H9 (cell line): ENCODE data around the gene OR8D1. TPM values are rescaled to one million over a fixed set of nuclear protein-coding genes. Genes with fewer than 3 reads are reported as not detected.

Source experiments
- DNase-seq: peaks from one replicate; pipeline ENCODE4 v3.0.0-alpha.2; 2017
- H2AFZ ChIP-seq: one replicate; pipeline ENCODE4 v1.6.1; 2013; ENCODE audit warnings: mild to moderate bottlenecking, low read length, control low read depth, moderate library complexity
- H2AK5ac ChIP-seq: 2 replicates; pipeline ENCODE4 v1.6.1; 2013; ENCODE audit warnings: low read length, control low read depth, mixed read lengths; ENCODE audit not compliant: insufficient read length
- H2BK120ac ChIP-seq: one replicate; pipeline ENCODE4 v1.6.1; 2013; ENCODE audit warnings: low read depth, mild to moderate bottlenecking, low read length, control low read depth, inconsistent platforms; ENCODE audit not compliant: poor library complexity, severe bottlenecking
- H2BK12ac ChIP-seq: 2 replicates; pipeline ENCODE4 v1.6.1; 2013; ENCODE audit warnings: low read length, control low read depth, mixed read lengths, low read depth; ENCODE audit not compliant: insufficient read length
- H2BK15ac ChIP-seq: 2 replicates; pipeline ENCODE4 v1.6.1; 2013; ENCODE audit warnings: low read depth, low read length, control low read depth
- H2BK20ac ChIP-seq: one replicate; pipeline ENCODE4 v1.6.1; 2013; ENCODE audit warnings: low read depth, mild to moderate bottlenecking, low read length, control low read depth, inconsistent platforms; ENCODE audit not compliant: poor library complexity, severe bottlenecking
- H2BK5ac ChIP-seq: 2 replicates; pipeline ENCODE4 v1.6.1; 2013; ENCODE audit warnings: low read length, control low read depth, mixed read lengths; ENCODE audit not compliant: insufficient read length
- H3K14ac ChIP-seq: 2 replicates; pipeline ENCODE4 v1.6.1; 2013; ENCODE audit warnings: low read length, control low read depth; ENCODE audit not compliant: insufficient read depth
- H3K18ac ChIP-seq: 2 replicates; pipeline ENCODE4 v1.6.1; 2013; ENCODE audit warnings: low read depth, mild to moderate bottlenecking, mixed read lengths, low read length, control low read depth; ENCODE audit not compliant: insufficient read length
- H3K23ac ChIP-seq: 2 replicates; pipeline ENCODE4 v1.6.1; 2013; ENCODE audit warnings: low read length, control low read depth, mixed read lengths, low read depth; ENCODE audit not compliant: insufficient read length
- H3K23me2 ChIP-seq: 2 replicates; pipeline ENCODE4 v1.6.1; 2013; ENCODE audit warnings: low read depth, mild to moderate bottlenecking, mixed read lengths, low read length, control low read depth; ENCODE audit not compliant: insufficient read length, poor library complexity, severe bottlenecking
- H3K27ac ChIP-seq: 2 replicates; pipeline ENCODE4 v1.5.1; 2013; ENCODE audit warnings: low read length, control low read depth, mixed read lengths, low read depth; ENCODE audit not compliant: insufficient read length
- H3K27me3 ChIP-seq: 2 replicates; pipeline ENCODE4 v1.6.1; 2013; ENCODE audit warnings: low read length, control low read depth, inconsistent platforms; ENCODE audit not compliant: insufficient read depth
- H3K4ac ChIP-seq: 2 replicates; pipeline ENCODE4 v1.6.1; 2013; ENCODE audit warnings: low read depth, mild to moderate bottlenecking, control low read depth, inconsistent platforms, low read length, moderate library complexity
- H3K4me1 ChIP-seq: 2 replicates; pipeline ENCODE4 v1.6.1; 2013; ENCODE audit warnings: low read length, control low read depth, inconsistent platforms; ENCODE audit not compliant: insufficient read depth
- H3K4me2 ChIP-seq: 2 replicates; pipeline ENCODE4 v1.6.1; 2013; ENCODE audit warnings: low read length, control low read depth, mixed read lengths; ENCODE audit not compliant: insufficient read length, insufficient read depth
- H3K56ac ChIP-seq: 2 replicates; pipeline ENCODE4 v1.6.1; 2013; ENCODE audit warnings: low read depth, mild to moderate bottlenecking, mixed read lengths, low read length, control low read depth; ENCODE audit not compliant: insufficient read length
- H3K79me1 ChIP-seq: 2 replicates; pipeline ENCODE4 v1.6.1; 2013; ENCODE audit warnings: low read depth, mild to moderate bottlenecking, moderate library complexity, low read length, control low read depth, inconsistent platforms; ENCODE audit not compliant: insufficient read depth, poor library complexity, severe bottlenecking
- H3K79me2 ChIP-seq: 2 replicates; pipeline ENCODE4 v1.6.1; 2013; ENCODE audit warnings: low read length, control low read depth, inconsistent platforms; ENCODE audit not compliant: insufficient read depth
- H3K9ac ChIP-seq: 2 replicates; pipeline ENCODE4 v1.6.1; 2013; ENCODE audit warnings: low read length, control low read depth, mixed read lengths; ENCODE audit not compliant: insufficient read length; ENCODE audit errors: extremely low read depth
- H3K9me3 ChIP-seq: one replicate; pipeline ENCODE4 v1.6.1; 2013; ENCODE audit warnings: low read depth, low read length, inconsistent platforms; ENCODE audit not compliant: control insufficient read depth
- H3T11ph ChIP-seq: one replicate; pipeline ENCODE4 v1.6.1; 2013; ENCODE audit warnings: mild to moderate bottlenecking, low read length, control low read depth, inconsistent platforms
- H4K20me1 ChIP-seq: one replicate; pipeline ENCODE4 v1.6.1; 2013; ENCODE audit not compliant: control insufficient read depth, insufficient read length, insufficient read depth
- H4K5ac ChIP-seq: 2 replicates; pipeline ENCODE4 v1.6.1; 2013; ENCODE audit warnings: low read depth, mild to moderate bottlenecking, mixed read lengths, low read length, control low read depth; ENCODE audit not compliant: insufficient read length
- H4K8ac ChIP-seq: replicated peaks from 2 replicates; pipeline ENCODE4 v1.6.1; 2013; ENCODE audit warnings: low read length, control low read depth, mixed read lengths, low read depth; ENCODE audit not compliant: insufficient read length
- H4K91ac ChIP-seq: 2 replicates; pipeline ENCODE4 v1.6.1; 2013; ENCODE audit warnings: low read depth, mild to moderate bottlenecking, moderate library complexity, mixed read lengths, low read length, control low read depth; ENCODE audit not compliant: insufficient read length
- H3K27ac Mint-ChIP-seq, 3 experiments: 2 replicates in 2 of 3; 3 replicates in 1 of 3; pipeline ENCODE4 v1.8.0; 2020 to 2021; ENCODE audit warnings: mixed read lengths in 3 of 3, mild to moderate bottlenecking in 1 of 3, moderate library complexity in 1 of 3
- H3K27me3 Mint-ChIP-seq: 2 replicates; pipeline ENCODE4 v1.8.0; 2021; ENCODE audit warnings: low read depth, mild to moderate bottlenecking, moderate library complexity, mixed read lengths
- H3K36me3 Mint-ChIP-seq, 3 experiments: 2 replicates in 2 of 3; 3 replicates in 1 of 3; pipeline ENCODE4 v1.8.0; 2020 to 2021; ENCODE audit warnings: low read depth in 3 of 3, mixed read lengths in 3 of 3; ENCODE audit not compliant: insufficient read depth in 1 of 3
- H3K4me1 Mint-ChIP-seq, 2 experiments: 2 replicates each; pipeline ENCODE4 v1.8.0; 2020; ENCODE audit warnings: mixed read lengths in 2 of 2
- H3K4me3 Mint-ChIP-seq, 2 experiments: 2 replicates in 1 of 2; 3 replicates in 1 of 2; pipeline ENCODE4 v1.8.0; 2020 to 2021; ENCODE audit warnings: mild to moderate bottlenecking in 2 of 2, mixed read lengths in 2 of 2, moderate library complexity in 1 of 2
- H3K9me3 Mint-ChIP-seq, 2 experiments: 2 replicates in 1 of 2; 3 replicates in 1 of 2; pipeline ENCODE4 v1.8.0; 2020; ENCODE audit warnings: mild to moderate bottlenecking in 2 of 2, mixed read lengths in 2 of 2, moderate library complexity in 1 of 2
- CTCF ChIP-seq: fragments of 200-600 bp; sonication (generic); conservative IDR thresholded peaks from 3 replicates; pipeline ENCODE4 v1.8.0; 2021; ENCODE audit warnings: antibody characterized with exemption, mild to moderate bottlenecking
- WGBS: extraction: QIAGEN DNeasy Blood & Tissue Kit; methylation state at CpG from one replicate; pipeline ENCODE4 v1.1.7; 2013; ENCODE audit warnings: missing lambda C conversion rate, low lambda C conversion rate, mixed read lengths; ENCODE audit not compliant: insufficient read length; ENCODE audit errors: extremely low coverage; 5-methylcytosine and 5-hydroxymethylcytosine counted together
- total RNA-seq: library from RNA; stranded (reverse); gene quantifications from 2 replicates; pipeline ENCODE4 v1.2.1, GENCODE V29; 2021

Gene OR8D1
- total RNA-seq, 1 experiment from 2014 or later, result not detected

GRCh38 chr11:124278261-124278660 lies 35.5 kb downstream of the OR8D1 start:
- no peaks in the 10 kb centered on the region for H4K20me1 ChIP-seq
- no peak overlapping the region for H3K4me3 Mint-ChIP-seq
- no peak for TF ChIP-seq CTCF
- no peak overlapping the region for H3K23ac ChIP-seq
- H3K4me1 ChIP-seq, result peaks cover 3% of the 10 kb centered on the region; the same call in 1 of the 2 replicates
- peaks cover 11% of the 10 kb centered on the region in 2 experiments for H3K4me1 Mint-ChIP-seq
- H3K79me2 ChIP-seq, result no peaks in the 10 kb centered on the region
- peaks cover 21 to 22% of the 10 kb centered on the region in 2 experiments for H3K9me3 Mint-ChIP-seq
- H2AK5ac ChIP-seq, result no peak overlapping the region
- H3K79me1 ChIP-seq, result no peaks in the 10 kb centered on the region
- no peak overlapping the region for H3K56ac ChIP-seq
- H3K27ac Mint-ChIP-seq, result no peak overlapping the region
- no peaks in the 10 kb centered on the region for H3K9me3 ChIP-seq
- H4K5ac ChIP-seq, result no peak overlapping the region
- no peak overlapping the region for H2BK5ac ChIP-seq
- no peak overlapping the region for H2BK15ac ChIP-seq
- no peak overlapping the region for H3K27ac ChIP-seq
- H3K9ac ChIP-seq, result no peak overlapping the region
- H3K27me3 ChIP-seq, result no peaks in the 10 kb centered on the region
- no peak overlapping the region for H2BK12ac ChIP-seq
- peaks cover 1 to 17% (median 5%) of the 10 kb centered on the region in 3 experiments for H3K36me3 Mint-ChIP-seq
- H3K23me2 ChIP-seq, result no peaks in the 10 kb centered on the region
- H3K4ac ChIP-seq, result no peak overlapping the region
- DNase-seq, result no peak
- H4K8ac ChIP-seq, result no peak overlapping the region
- H3K14ac ChIP-seq, result no peak overlapping the region
- H3T11ph ChIP-seq, result no peak overlapping the region
- WGBS, result no CpG with 5 or more reads among the region's 2 CpGs
- no peak overlapping the region for H2BK20ac ChIP-seq
- H3K4me2 ChIP-seq, result no peak overlapping the region
- no peaks in the 10 kb centered on the region; the same call in 1 of the 2 replicates for H3K27me3 Mint-ChIP-seq
- no peak overlapping the region for H2AFZ ChIP-seq
- no peak overlapping the region for H3K18ac ChIP-seq
- H2BK120ac ChIP-seq, result no peak overlapping the region
- H4K91ac ChIP-seq, result no peak overlapping the region
